Calu3 (cell line): ENCODE data around the gene DAGLB. TPM values are rescaled to one million over a fixed set of nuclear protein-coding genes. Genes with fewer than 3 reads are reported as not detected.
"Not testable (repeated sequence)": the region's sequence is repeated elsewhere in the genome, so short reads cannot be mapped to it uniquely, and the experiment has no call there.

Source experiments
- BruUV-seq: library from RNA; stranded (reverse); fragments of 400-500 nt; replicated peaks from 2 replicates; lab custom pipeline; 2021; lab: Mats Ljungman, UMichigan
- CTCF ChIA-PET: fragments of 300-600 bp; sonication (Branson Sonifier 250); formaldehyde crosslinking; loops from one replicate; lab custom pipeline; 2022; ENCODE audit warnings: antibody characterized with exemption; lab: Charles Lee
- DNase-seq: peaks from one replicate; pipeline ENCODE4 v3.0.0; 2022
- H3K27ac Mint-ChIP-seq: one replicate; pipeline ENCODE4 v1.8.0; 2022; ENCODE audit warnings: mixed read lengths; ENCODE audit not compliant: unreplicated experiment
- H3K27me3 Mint-ChIP-seq: one replicate; pipeline ENCODE4 v1.8.0; 2022; ENCODE audit warnings: mixed read lengths; ENCODE audit not compliant: unreplicated experiment
- H3K36me3 Mint-ChIP-seq: one replicate; pipeline ENCODE4 v1.8.0; 2022; ENCODE audit warnings: mild to moderate bottlenecking, moderate library complexity, mixed read lengths; ENCODE audit not compliant: insufficient read depth, unreplicated experiment
- H3K4me1 Mint-ChIP-seq: one replicate; pipeline ENCODE4 v1.8.0; 2022; ENCODE audit warnings: mild to moderate bottlenecking, low read depth, mixed read lengths; ENCODE audit not compliant: unreplicated experiment
- H3K4me3 Mint-ChIP-seq: one replicate; pipeline ENCODE4 v1.8.0; 2022; ENCODE audit warnings: mild to moderate bottlenecking, low read depth, moderate library complexity, mixed read lengths; ENCODE audit not compliant: unreplicated experiment
- H3K9me3 Mint-ChIP-seq: one replicate; pipeline ENCODE4 v1.8.0; 2022; ENCODE audit warnings: low read depth, mixed read lengths; ENCODE audit not compliant: unreplicated experiment
- CTCF ChIP-seq: fragments of 200-600 bp; IDR thresholded peaks from one replicate; pipeline ENCODE4 v1.8.0; 2022; ENCODE audit warnings: antibody characterized with exemption; ENCODE audit not compliant: unreplicated experiment
- intact Hi-C: fragments of 100-400 bp; cut with micrococcal nuclease; formaldehyde crosslinking; loops from one replicate; pipeline ENCODE4 v1.10.0; 2022; ENCODE audit not compliant: unreplicated experiment
- total RNA-seq: library from RNA; stranded (reverse); gene quantifications from 2 replicates; pipeline ENCODE4 v1.2.3, GENCODE V29; 2022

Gene DAGLB
- total RNA-seq, 1 experiment from 2014 or later, result 36.8 TPM

GRCh38 chr7:6476596-6477317 lies 29.0 kb upstream of the DAGLB start:
- BruUV-seq, result no TSS peak
- Mint-ChIP-seq H3K4me3 (no peak overlapping the region), H3K4me1 (peaks cover 55% of the 10 kb centered on the region), H3K9me3 (no peaks in the 10 kb centered on the region), H3K27ac (no peak overlapping the region), H3K36me3 (peaks cover 81% of the 10 kb centered on the region), H3K27me3 (no peaks in the 10 kb centered on the region)
- intact Hi-C loops, result no loop called here
- no peak for DNase-seq
- CTCF ChIA-PET, result interaction anchor here (0.6 kb wide), 1 partner anchor 29 kb away, joined by 3 read pairs; the partner anchor contains the start of gene DAGLB
- no peak for TF ChIP-seq CTCF

- TF ChIP-seq CTCF, result no peak
- CTCF ChIA-PET, result interaction anchor here (0.6 kb wide), 1 partner anchor 498 kb away, joined by 3 read pairs; no protein-coding TSS in a partner anchor
- Mint-ChIP-seq H3K9me3 (no peaks in the 10 kb centered on the region), H3K27ac (no peak overlapping the region), H3K27me3 (no peaks in the 10 kb centered on the region), H3K4me1 (peaks cover 44% of the 10 kb centered on the region), H3K36me3 (peaks cover 77% of the 10 kb centered on the region), H3K4me3 (no peak overlapping the region)
- no peak for DNase-seq
- BruUV-seq, result no TSS peak
- intact Hi-C loops, result no loop called here
Measured at GRCh38 chr7:6475433-6476186, 27.9 kb upstream of the DAGLB start.

- intact Hi-C loops, result no loop called here
- peaks cover 17% of the 10 kb centered on the region for H3K4me1 Mint-ChIP-seq
- H3K4me3 Mint-ChIP-seq, result no peak overlapping the region
- CTCF ChIA-PET, result no interaction called here
- peaks cover 94% of the 10 kb centered on the region for H3K36me3 Mint-ChIP-seq
- BruUV-seq, result no TSS peak
- TF ChIP-seq CTCF, result no peak
- peak overlapping the region; percentile 34 for H3K27ac Mint-ChIP-seq
- H3K27me3 Mint-ChIP-seq, result no peaks in the 10 kb centered on the region
- no peak for DNase-seq
- no peaks in the 10 kb centered on the region for H3K9me3 Mint-ChIP-seq
Measured at GRCh38 chr7:6465862-6466261, 18.1 kb upstream of the DAGLB start.

GRCh38 chr7:6463609-6464008 lies 15.9 kb upstream of the DAGLB start:
- H3K27me3 Mint-ChIP-seq, intact Hi-C loops, H3K4me3 Mint-ChIP-seq, H3K27ac Mint-ChIP-seq, DNase-seq, H3K4me1 Mint-ChIP-seq, BruUV-seq, H3K9me3 Mint-ChIP-seq: not testable (repeated sequence)
- H3K36me3 Mint-ChIP-seq, result peaks cover 96% of the 10 kb centered on the region
- CTCF ChIA-PET, result interaction anchor here (0.7 kb wide), 1 partner anchor 1033 kb away, joined by 5 read pairs; no protein-coding TSS in a partner anchor
